ENCODE data around the gene MFSD12. TPM values are rescaled to one million over a fixed set of nuclear protein-coding genes. Genes with fewer than 3 reads are reported as not detected.

Gene MFSD12
- total RNA-seq, 1 experiment from 2014 or later, result 121 TPM

DNA sequence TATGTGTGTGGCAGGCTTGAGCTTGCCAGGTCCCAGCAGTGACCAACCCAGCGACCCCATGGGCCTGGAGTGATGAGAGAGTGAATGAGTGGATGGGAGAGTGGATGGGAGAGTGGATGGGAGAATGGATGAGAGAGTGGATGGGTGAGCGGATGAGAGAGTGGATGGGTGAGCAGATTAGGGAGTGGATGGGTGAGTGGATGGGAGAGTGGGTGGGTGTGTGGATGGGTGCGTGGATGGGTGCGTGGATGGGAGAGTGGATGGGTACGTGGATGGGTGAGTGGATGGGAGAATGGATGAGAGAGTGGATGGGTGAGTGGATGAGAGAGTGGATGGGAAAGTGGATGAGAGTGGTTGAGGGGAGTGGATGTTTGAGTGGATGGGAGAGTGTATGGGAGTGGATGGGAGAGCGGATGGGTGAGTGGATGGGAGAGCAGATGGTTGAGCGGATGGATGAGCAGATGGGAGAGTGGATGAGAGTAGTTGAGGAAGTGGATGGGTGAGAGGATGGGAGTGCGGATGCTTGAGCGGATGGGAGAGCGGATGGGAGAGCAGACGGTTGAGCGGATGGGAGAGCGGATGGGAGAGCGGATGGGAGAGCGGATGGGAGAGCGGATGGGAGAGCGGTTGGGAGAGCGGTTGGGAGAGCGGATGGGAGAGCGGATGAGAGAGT, 28.7 kb downstream of the MFSD12 start:
- intact Hi-C loops (cut with micrococcal nuclease), result no loop called here
- no peak overlapping the region for H3K9ac ChIP-seq (ENCODE audit: low read length)
- H4K20me1 ChIP-seq (ENCODE audit: low read length), result no peaks in the 10 kb centered on the region
- ATAC-seq (no peak), DNase-seq (no peak)
- H3K36me3 ChIP-seq (ENCODE audit: low read depth, low read length), result no peaks in the 10 kb centered on the region; the same call in 1 of the 2 replicates
- H3K79me2 ChIP-seq (ENCODE audit: low read length), result no peaks in the 10 kb centered on the region
- no peak overlapping the region for H3K27ac ChIP-seq (ENCODE audit: low read length)
- H3K9me2 ChIP-seq (replicated peaks; ENCODE audit: low read length), result no peaks in the 10 kb centered on the region
- no peak overlapping the region for H2AFZ ChIP-seq (ENCODE audit: low read length)
- no peak overlapping the region for H3K4me3 ChIP-seq (ENCODE audit: low read length)
- ChIA-PET CTCF (no interaction called here), POLR2A (ENCODE audit: unreplicated experiment) (no interaction called here)
- H3K4me2 ChIP-seq (ENCODE audit: low read length), result no peak overlapping the region
- H3K9me3 ChIP-seq (ENCODE audit: low read length), result no peaks in the 10 kb centered on the region
- TF ChIP-seq EZH2 (IDR thresholded peaks at IDR 0.05; ENCODE audit: low read length, unreplicated experiment), result no peak
- TF ChIP-seq CTCF (conservative IDR thresholded peaks at IDR 0.05; ENCODE audit: low read depth, low read length), result no peak
- TF ChIP-seq EZH2phosphoT487 (IDR thresholded peaks at IDR 0.05; ENCODE audit: borderline replicate concordance, low read length), result no peak
- no peaks in the 10 kb centered on the region for H3K27me3 ChIP-seq (ENCODE audit: low read length)
- no peaks in the 10 kb centered on the region for H3F3A ChIP-seq (ENCODE audit: low read length, unreplicated experiment)
- BruUV-seq (replicated peaks), result no TSS peak
- no peaks in the 10 kb centered on the region for H3K4me1 ChIP-seq (ENCODE audit: insufficient read depth, low read length)

DNA sequence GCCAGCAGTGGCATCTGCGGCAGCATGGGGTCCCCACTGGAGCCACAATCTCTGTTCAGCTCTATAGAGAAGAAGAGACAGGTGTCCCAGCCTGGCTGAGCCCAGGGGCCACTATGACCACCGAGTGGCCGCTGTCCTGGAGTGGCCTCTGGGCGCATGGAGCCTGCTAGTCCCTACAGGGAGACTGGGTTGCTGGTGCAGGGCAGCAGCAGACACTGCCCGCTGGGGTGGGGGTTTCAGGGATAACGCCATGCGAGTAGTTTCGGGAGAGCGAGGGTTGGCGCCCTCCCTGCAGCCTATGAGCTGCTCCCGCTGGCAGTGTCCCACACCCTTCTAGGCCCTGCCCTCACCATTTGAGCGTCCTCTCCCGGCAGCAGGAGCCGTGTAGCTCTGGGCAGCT, 29.3 kb downstream of the MFSD12 start:
- ChIA-PET CTCF (no interaction called here), POLR2A (ENCODE audit: unreplicated experiment) (no interaction called here)
- H3K36me3 ChIP-seq (ENCODE audit: low read depth, low read length), result no peaks in the 10 kb centered on the region; the same call in 1 of the 2 replicates

More for the DNA sequence above, 29.3 kb downstream of the MFSD12 start:
- no peak overlapping the region for H3K4me2 ChIP-seq (ENCODE audit: low read length)
- no peaks in the 10 kb centered on the region for H3K27me3 ChIP-seq (ENCODE audit: low read length)
- ATAC-seq (no peak), DNase-seq (no peak)
- H3K4me3 ChIP-seq (ENCODE audit: low read length), result no peak overlapping the region
- H3F3A ChIP-seq (ENCODE audit: low read length, unreplicated experiment), result no peaks in the 10 kb centered on the region
- no peak overlapping the region for H3K9ac ChIP-seq (ENCODE audit: low read length)
- H3K9me3 ChIP-seq (ENCODE audit: low read length), result no peaks in the 10 kb centered on the region
- H3K79me2 ChIP-seq (ENCODE audit: low read length), result no peaks in the 10 kb centered on the region
- no TSS peak for BruUV-seq (replicated peaks)
- no peaks in the 10 kb centered on the region for H3K9me2 ChIP-seq (replicated peaks; ENCODE audit: low read length)
- TF ChIP-seq EZH2 (IDR thresholded peaks at IDR 0.05; ENCODE audit: low read length, unreplicated experiment) (no peak), CTCF (conservative IDR thresholded peaks at IDR 0.05; ENCODE audit: low read depth, low read length) (no peak), EZH2phosphoT487 (IDR thresholded peaks at IDR 0.05; ENCODE audit: borderline replicate concordance, low read length) (no peak)
- no peak overlapping the region for H3K27ac ChIP-seq (ENCODE audit: low read length)
- H3K4me1 ChIP-seq (ENCODE audit: insufficient read depth, low read length), result no peaks in the 10 kb centered on the region
- H4K20me1 ChIP-seq (ENCODE audit: low read length), result no peaks in the 10 kb centered on the region
- H2AFZ ChIP-seq (ENCODE audit: low read length), result no peak overlapping the region
- intact Hi-C loops (cut with micrococcal nuclease), result no loop called here

Data from PC-3 (cell line).